ENCODE results near the gene AAK1.

GRCh38 chr2:69529480-69529879 lies 114.1 kb downstream of the AAK1 start:
- TF ChIP-seq CTCF (IDR thresholded peaks at IDR 0.05) (no peak), CHD2 (IDR thresholded peaks at IDR 0.05; ENCODE audit: low read length, partially characterized antibody) (no peak), SIN3A (IDR thresholded peaks at IDR 0.05; ENCODE audit: borderline replicate concordance, low read depth, low read length) (no peak), JUND (IDR thresholded peaks at IDR 0.05) (no peak), RCOR1 (IDR thresholded peaks at IDR 0.05; ENCODE audit: low read length) (no peak), MAX (IDR thresholded peaks at IDR 0.05; ENCODE audit: low read depth) (no peak), TAF1 (IDR thresholded peaks at IDR 0.05; ENCODE audit: borderline replicate concordance, low read depth, low read length) (no peak), EZH2phosphoT487 (IDR thresholded peaks at IDR 0.05; ENCODE audit: borderline replicate concordance, low read depth) (no peak), FOXJ3 (CRISPR knock-in tag; IDR thresholded peaks at IDR 0.05) (no peak), RFX5 (IDR thresholded peaks at IDR 0.05; ENCODE audit: low read length) (no peak), RAD21 (IDR thresholded peaks at IDR 0.05; ENCODE audit: low read length) (no peak)
